ENCODE measurements around the gene EXTL2.
"Not testable (repeated sequence)": the region's sequence is repeated elsewhere in the genome, so short reads cannot be mapped to it uniquely, and the experiment has no call there.

The EXTL2 gene

DNA sequence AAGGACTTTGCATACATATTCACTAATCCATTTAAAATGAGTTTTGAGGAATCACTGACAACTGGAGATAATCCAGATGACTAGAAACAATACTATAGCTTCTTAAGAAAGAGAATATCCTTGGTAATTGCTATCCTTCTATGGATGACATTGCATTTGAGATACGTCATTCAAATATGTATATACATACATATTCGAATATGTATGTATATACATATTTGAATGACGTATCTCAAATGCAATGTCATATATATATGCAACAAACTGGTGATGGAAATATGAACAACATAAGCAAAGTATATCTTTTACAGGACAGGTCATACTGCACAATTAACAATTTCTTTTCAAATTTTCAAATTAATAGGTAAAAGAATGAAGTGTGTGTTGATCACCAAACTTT is 41.7 kb downstream of the EXTL2 start:
- DNase-seq, result no peak

- no peak for DNase-seq
Observed at GRCh38 chr1:100851726-100852125, 42.9 kb downstream of the EXTL2 start.

GRCh38 chr1:100847361-100848082 is 47.1 kb downstream of the EXTL2 start:
- DNase-seq, result no peak

- DNase-seq, result not testable (repeated sequence)
Observed at GRCh38 chr1:100843160-100843559, 51.5 kb downstream of the EXTL2 start.

DNA sequence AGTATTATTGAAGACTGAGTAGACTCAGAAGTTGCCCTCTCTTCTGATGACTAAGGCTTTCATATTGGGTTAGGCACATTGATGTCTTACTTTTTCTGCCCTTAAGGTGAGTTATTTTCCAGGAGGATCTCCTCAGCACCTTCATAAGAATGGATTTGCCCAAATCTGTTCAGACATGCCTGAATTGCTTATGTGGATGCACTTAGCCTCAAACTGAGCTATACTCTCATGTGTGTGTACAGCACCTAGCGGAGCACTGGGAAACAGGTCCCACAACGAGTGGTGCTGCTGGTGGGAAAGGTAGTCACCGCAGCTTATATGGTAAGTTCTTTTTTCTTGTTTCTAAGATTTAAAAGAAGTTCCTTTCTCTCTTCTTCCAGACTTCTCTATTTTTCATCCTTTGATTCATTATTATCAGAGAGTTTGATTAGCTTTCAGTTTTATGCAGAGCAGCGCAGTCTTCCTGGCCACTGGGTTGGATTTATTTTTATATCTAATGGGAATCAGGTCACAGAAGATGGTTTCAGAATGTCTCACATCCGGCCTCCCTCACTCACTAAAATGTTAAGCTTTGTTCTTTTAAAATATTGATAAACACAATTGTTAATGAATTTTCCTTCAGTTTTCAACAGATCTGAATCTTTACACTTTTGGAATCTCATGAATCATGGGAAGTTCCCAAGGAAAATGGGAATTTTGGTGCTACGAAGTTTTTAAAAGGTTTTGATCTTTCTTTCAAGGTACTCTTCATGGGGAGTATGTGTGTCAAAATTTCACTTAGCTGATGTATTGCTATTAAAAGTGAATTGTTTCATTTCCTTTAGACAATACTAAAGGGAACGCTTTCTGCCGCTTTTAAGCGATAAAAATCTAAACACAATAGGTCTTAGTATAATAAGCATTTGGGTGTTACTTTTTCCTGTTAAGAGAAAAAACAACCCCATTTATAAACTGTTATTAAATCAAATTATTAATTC is 58.5 kb downstream of the EXTL2 start:
- DNase-seq, result no peak

DNA sequence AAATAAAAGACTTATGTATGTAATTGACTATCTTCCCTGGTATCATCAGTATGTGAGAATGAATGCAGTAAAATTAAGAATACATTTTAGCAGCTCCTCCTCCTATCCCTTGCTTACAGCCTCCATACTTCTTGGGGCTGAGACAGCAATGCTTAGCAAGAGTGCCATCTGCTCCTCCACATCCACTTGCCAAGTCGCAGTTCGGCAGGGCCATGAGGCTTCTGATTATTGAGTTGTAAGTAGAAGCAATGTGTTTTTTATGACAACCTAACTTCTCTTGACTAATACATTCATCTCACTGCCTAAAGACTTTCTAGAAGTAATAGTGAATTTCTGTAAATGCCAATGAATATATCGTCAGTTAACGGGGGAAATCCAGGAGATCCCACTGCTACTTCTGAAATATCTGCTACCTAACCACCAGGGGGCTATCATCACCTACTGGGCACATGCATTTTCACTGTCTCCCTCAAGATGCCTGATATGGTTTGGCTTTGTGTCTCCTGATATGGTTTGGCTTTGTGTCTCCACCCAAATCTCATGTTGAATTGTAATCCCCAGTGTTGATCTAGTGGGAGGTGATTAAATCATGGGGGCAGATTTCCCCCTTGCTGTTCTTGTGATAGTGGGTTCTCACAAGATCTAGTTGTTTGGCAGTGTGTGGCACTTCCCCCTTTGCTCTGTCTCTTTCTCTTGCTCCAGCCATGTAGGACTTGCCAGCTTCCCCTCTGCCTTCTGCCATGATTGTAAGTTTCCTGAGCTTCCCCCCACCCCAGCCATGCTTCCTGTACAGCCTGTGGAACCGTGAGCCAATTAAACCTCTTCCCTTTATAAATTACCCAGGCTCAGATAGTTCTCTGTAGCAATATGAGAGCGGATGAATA is 59.6 kb downstream of the EXTL2 start:
- no peak for DNase-seq

GRCh38 chr1:100832694-100833428 is 61.8 kb downstream of the EXTL2 start:
- DNase-seq, result no peak

GRCh38 chr1:100825666-100826065 is 69.0 kb downstream of the EXTL2 start:
- DNase-seq, result not testable (repeated sequence)
